Lower lobe of right lung (tissue), 2 donors: ENCODE data around the gene DYSF. TPM values are rescaled to one million over a fixed set of nuclear protein-coding genes. Genes with fewer than 3 reads are reported as not detected.
"Not testable (repeated sequence)": the region's sequence is repeated elsewhere in the genome, so short reads cannot be mapped to it uniquely, and the experiment has no call there.

Experiments used
- ATAC-seq, 2 donors: fragments of 200-7000 bp; cut with Tn5 transposase; one replicate each; pipeline ENCODE4 v1.9.1; 2020 to 2022; ENCODE audit warnings: mild to moderate bottlenecking in 2 of 2, moderate library complexity in 2 of 2
- DNase-seq: peaks from one replicate; pipeline ENCODE4 v3.0.0-alpha.2; 2020
- H3K27ac ChIP-seq: fragments of 200-600 bp; one replicate; pipeline ENCODE4 v1.8.0; 2022
- H3K27me3 ChIP-seq: fragments of 200-600 bp; one replicate; pipeline ENCODE4 v1.8.0; 2022; ENCODE audit warnings: low read depth
- H3K36me3 ChIP-seq: fragments of 200-600 bp; one replicate; pipeline ENCODE4 v1.8.0; 2022; ENCODE audit warnings: mild to moderate bottlenecking
- H3K4me1 ChIP-seq: fragments of 200-600 bp; one replicate; pipeline ENCODE4 v1.8.0; 2022
- H3K4me3 ChIP-seq: fragments of 200-600 bp; one replicate; pipeline ENCODE4 v1.8.0; 2022; ENCODE audit warnings: mild to moderate bottlenecking
- H3K9me3 ChIP-seq: fragments of 200-600 bp; one replicate; pipeline ENCODE4 v1.8.0; 2022
- CTCF ChIP-seq: fragments of 200-600 bp; IDR thresholded peaks from one replicate; pipeline ENCODE4 v1.8.0; 2022; ENCODE audit warnings: antibody characterized with exemption, mild to moderate bottlenecking
- intact Hi-C: fragments of 100-400 bp; cut with DNase I; formaldehyde crosslinking; loops from one replicate; pipeline ENCODE4 v1.11.0; 2022
- total RNA-seq: library from RNA; stranded (reverse); fragmentation: NEBNext Ultra II Directional; extraction: Animal tissue kit (Norgen Biotek cat#: 25700); gene quantifications from one replicate; pipeline ENCODE4 v1.2.1, GENCODE V29; 2021
- donor health status: DM: no; HTN: yes; CAD: no; lungs with severe emphysema.

DYSF gene
- total RNA-seq, 1 donor from 2014 or later: 41.2 TPM

- H3K4me3 ChIP-seq: no peak overlapping the region
- no peaks in the 10 kb centered on the region for H3K36me3 ChIP-seq
Observed at GRCh38 chr2:71643674-71644357, 190.5 kb downstream of the DYSF start.

DNA sequence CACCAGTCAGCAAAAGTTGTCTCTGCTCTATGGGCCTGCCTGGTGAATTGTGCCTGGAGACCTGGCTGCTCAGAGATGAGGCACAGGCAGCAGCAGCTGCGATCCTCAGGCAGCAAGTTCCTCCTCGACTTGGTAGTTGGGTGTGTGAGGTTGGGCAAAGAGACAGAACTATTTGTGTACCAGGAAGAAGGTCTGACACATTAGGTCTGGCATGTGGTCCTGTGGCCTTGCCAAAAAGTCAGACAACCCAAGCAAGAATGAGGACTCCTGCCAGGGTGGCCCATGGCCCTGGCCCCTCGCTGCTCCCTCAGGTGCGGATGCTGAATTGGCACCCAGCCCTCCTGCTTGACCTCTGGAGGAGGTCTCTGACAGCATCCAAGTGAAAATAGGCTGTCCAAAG, 192.7 kb downstream of the DYSF start:
- no peaks in the 10 kb centered on the region for H3K4me1 ChIP-seq
- no peak overlapping the region for H3K4me3 ChIP-seq
- no peak for TF ChIP-seq CTCF
- ATAC-seq (peak in 1 of 2 donors; percentile 42), DNase-seq (no peak)
- intact Hi-C loops: no loop called here
- no peaks in the 10 kb centered on the region for H3K36me3 ChIP-seq
- H3K27ac ChIP-seq: no peak overlapping the region
- no peaks in the 10 kb centered on the region for H3K27me3 ChIP-seq
- H3K9me3 ChIP-seq: no peaks in the 10 kb centered on the region

More at GRCh38 chr2:71643674-71644357, 190.5 kb downstream of the DYSF start:
- Histone ChIP-seq H3K27me3 (no peaks in the 10 kb centered on the region), H3K27ac (no peak overlapping the region), H3K9me3 (no peaks in the 10 kb centered on the region), H3K4me1 (no peaks in the 10 kb centered on the region)
- intact Hi-C loops: no loop called here
- no peak for DNase-seq
- no peak for TF ChIP-seq CTCF
- ATAC-seq: no peak

DNA sequence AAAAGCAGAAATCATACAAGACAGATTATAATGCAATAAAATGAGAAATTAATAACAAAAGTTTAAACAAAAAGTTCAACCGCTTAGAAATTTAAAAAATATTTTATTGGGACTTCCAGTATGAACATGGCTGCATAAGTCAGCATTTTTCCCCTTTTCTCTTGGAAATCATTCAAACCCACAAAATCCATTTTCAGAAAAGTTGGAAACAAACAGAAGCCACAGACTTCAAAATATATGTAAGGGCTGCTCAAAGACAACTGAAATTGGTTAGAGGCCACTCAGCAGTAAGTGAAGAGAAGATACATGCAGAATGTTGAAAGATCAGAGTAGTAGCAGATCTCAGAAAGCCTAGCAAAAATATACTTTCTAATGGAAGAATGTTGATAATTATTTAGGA, 194.0 kb downstream of the DYSF start:
- DNase-seq (no peak), ATAC-seq (no peak)
- Histone ChIP-seq H3K4me1 (no peaks in the 10 kb centered on the region), H3K36me3 (no peaks in the 10 kb centered on the region), H3K4me3 (no peak overlapping the region), H3K27me3 (no peaks in the 10 kb centered on the region), H3K9me3 (no peaks in the 10 kb centered on the region), H3K27ac (no peak overlapping the region)
- intact Hi-C loops: no loop called here
- TF ChIP-seq CTCF: no peak

DNA sequence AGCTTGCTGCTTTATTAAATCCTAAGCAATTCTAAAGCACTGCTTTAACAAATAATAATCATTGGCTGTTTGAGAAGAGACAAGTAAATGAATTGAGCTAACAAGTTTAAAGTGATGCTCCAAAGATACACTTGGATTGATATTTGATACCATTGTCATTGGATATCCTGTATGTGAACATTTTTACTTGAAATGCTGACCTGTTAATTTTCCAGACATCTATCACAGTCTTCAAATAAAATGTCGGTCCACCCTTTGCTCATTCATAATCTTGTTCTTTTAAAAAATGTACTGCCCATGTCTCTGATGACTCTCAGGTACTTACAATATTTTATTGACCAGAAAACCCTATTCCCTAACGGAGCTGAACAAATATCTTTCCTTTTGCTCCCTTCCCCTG, 202.1 kb downstream of the DYSF start:
- intact Hi-C loops: no loop called here
- no peak for TF ChIP-seq CTCF
- Histone ChIP-seq H3K9me3 (peaks cover 18% of the 10 kb centered on the region), H3K4me1 (no peaks in the 10 kb centered on the region), H3K27ac (no peak overlapping the region), H3K4me3 (no peak overlapping the region), H3K36me3 (no peaks in the 10 kb centered on the region), H3K27me3 (no peaks in the 10 kb centered on the region)
- ATAC-seq (no peak), DNase-seq (no peak)

DNA sequence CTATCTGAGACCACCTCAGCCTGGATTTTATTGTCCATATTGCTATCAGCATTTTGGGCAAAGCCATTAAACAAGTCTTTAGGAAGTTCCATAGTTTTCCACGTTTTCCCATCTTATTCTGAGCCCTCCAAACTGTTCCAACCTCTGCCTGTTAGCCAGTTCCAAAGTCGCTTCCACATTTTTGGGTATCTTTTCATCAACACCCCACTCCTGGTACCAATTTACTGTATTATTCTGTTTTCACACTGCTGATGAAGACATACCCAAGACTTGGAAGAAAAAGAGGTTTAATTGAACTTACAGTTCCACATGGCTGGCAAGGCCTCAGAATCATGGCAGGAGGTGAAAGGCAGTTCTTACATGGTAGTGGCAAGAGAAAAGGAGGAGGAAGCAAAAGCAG, 204.9 kb downstream of the DYSF start:
- H3K4me3 ChIP-seq, intact Hi-C loops, ATAC-seq, DNase-seq, H3K36me3 ChIP-seq, H3K27me3 ChIP-seq, H3K27ac ChIP-seq, H3K4me1 ChIP-seq: not testable (repeated sequence)
- peaks cover 18% of the 10 kb centered on the region for H3K9me3 ChIP-seq

GRCh38 chr2:71658771-71659170, 205.4 kb downstream of the DYSF start:
- Histone ChIP-seq H3K9me3 (peaks cover 18% of the 10 kb centered on the region), H3K4me1 (no peaks in the 10 kb centered on the region), H3K4me3 (no peak overlapping the region), H3K27ac (no peak overlapping the region), H3K36me3 (no peaks in the 10 kb centered on the region), H3K27me3 (no peaks in the 10 kb centered on the region)
- intact Hi-C loops: no loop called here
- DNase-seq (no peak), ATAC-seq (no peak)
- TF ChIP-seq CTCF: no peak
